Transverse colon (tissue), 3 donors: Measurements from ENCODE around the gene CDK8.

Experiments used
- CTCF ChIP-seq, 5 experiments: fragments of 200-600 bp in 3 of 5; fragments of 450-650 bp in 2 of 5; sonication (generic) in 3 of 5; IDR thresholded peaks; 1 replicate in 2 of 5; 2 replicates in 3 of 5; pipeline ENCODE4 v1.5.1; 2016 to 2017; ENCODE audit warnings: antibody characterized with exemption in 5 of 5, inconsistent platforms in 3 of 5, mild to moderate bottlenecking in 2 of 5, moderate library complexity in 1 of 5
- EP300 ChIP-seq: sonication (generic); formaldehyde crosslinking; IDR thresholded peaks from one replicate; pipeline ENCODE4 v1.6.1; 2017; ENCODE audit warnings: antibody characterized with exemption, low read depth
- POLR2A ChIP-seq: fragments of 450-650 bp; IDR thresholded peaks from one replicate; pipeline ENCODE4 v1.6.1; 2016; ENCODE audit warnings: antibody characterized with exemption, mild to moderate bottlenecking, moderate library complexity

DNA sequence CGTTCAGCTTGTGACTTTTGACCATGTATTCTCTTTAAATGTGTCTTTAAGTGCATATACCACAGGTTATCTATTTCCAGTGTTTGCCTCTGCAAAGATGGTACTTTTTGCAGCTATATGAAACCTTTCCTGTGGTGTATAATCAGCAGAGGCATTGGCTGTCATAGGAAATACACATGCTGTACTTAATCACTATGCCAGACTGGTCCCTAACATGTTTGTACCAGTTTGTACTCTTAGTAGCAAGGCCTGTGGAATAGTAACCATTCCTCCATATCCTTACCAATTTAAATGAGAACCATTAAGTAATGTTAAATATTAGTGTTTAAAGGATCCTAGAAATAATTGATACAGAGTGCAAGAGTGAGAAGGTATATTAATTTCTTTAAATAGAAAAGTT, 69.8 kb downstream of the CDK8 start:
- TF ChIP-seq CTCF (IDR thresholded peaks at IDR 0.05) (no peak), POLR2A (no peak), EP300 (no peak)
